Measurements from ENCODE around the gene STARD5. TPM values are rescaled to one million over a fixed set of nuclear protein-coding genes. Genes with fewer than 3 reads are reported as not detected.

Gene STARD5
- total and polyA plus RNA-seq, 9 of the 15 experiments (the other 6 are each of a cell fraction or from before 2014, with no cell fraction given) = 1.7 to 5.7 (median 2.2) TPM

- POLR2A ChIA-PET = interaction anchor here (0.6 kb wide), 1 partner anchor 121 kb away, joined by 3 read pairs; no protein-coding TSS in a partner anchor
- ATAC-seq (no peak), DNase-seq (ENCODE audit: extremely low read depth in 1 of 4, low spot score in 3 of 4) (no peak), FAIRE-seq (no peak)
- Histone ChIP-seq H3K4me2 (ENCODE audit: insufficient read depth, low read length) (no peak overlapping the region), H3K9me1 (ENCODE audit: control insufficient read depth, insufficient read depth, low read length) (no peaks in the 10 kb centered on the region), H3K79me2 (ENCODE audit: control insufficient read depth, insufficient read depth, low read length) (no peaks in the 10 kb centered on the region), H3K27ac (ENCODE audit: extremely low read depth, low read depth, low read length) (no peak overlapping the region), H3K9me3 (replicated peaks; ENCODE audit: control insufficient read depth, insufficient read depth, low read depth, low read length) (no peaks in the 10 kb centered on the region), H2AFZ (ENCODE audit: low read depth, low read length) (no peak overlapping the region), H3K9ac (ENCODE audit: insufficient read depth in 1 of 2, low read depth in 2 of 2, low read length in 2 of 2) (no peak overlapping the region), H3K4me3 (no peak overlapping the region), H3K4me1 (replicated peaks in 1 of 2; ENCODE audit: control insufficient read depth in 2 of 2, insufficient read depth in 2 of 2, low read length in 2 of 2) (no peaks in the 10 kb centered on the region; a peak in 1 of 5 replicates), H3K36me3 (ENCODE audit: control insufficient read depth, insufficient read depth, low read length) (no peaks in the 10 kb centered on the region), H4K20me1 (replicated peaks; ENCODE audit: control insufficient read depth, insufficient read depth, low read length) (no peaks in the 10 kb centered on the region), H3K27me3 (ENCODE audit: control insufficient read depth in 2 of 2, insufficient read depth in 2 of 2, low read length in 2 of 2) (no peaks in the 10 kb centered on the region)
- 49% methylated on average over 3 of the region's 4 CpGs for WGBS (ENCODE audit: insufficient coverage, low coverage, missing lambda C conversion rate)
- CTCF ChIA-PET (ENCODE audit: low intra/inter-chr PET ratio) = interaction anchor here (0.6 to 2.2 kb wide), 4 partner anchors 62 to 206 kb away, joined by 3 to 21 read pairs (median 4); no protein-coding TSS in a partner anchor
- intact Hi-C loops (cut with micrococcal nuclease) (loop anchor here (10.0 kb wide), 2 partner anchors 201 to 661 kb away; no protein-coding TSS in a partner anchor), in situ Hi-C loops (cut with MboI) (no loop called here)
- BruUV-seq (replicated peaks) = no TSS peak
- TF ChIP-seq TEAD4 (IDR thresholded peaks at IDR 0.05; ENCODE audit: low read length) (no peak), TEAD4 (CRISPR knock-in tag; IDR thresholded peaks at IDR 0.05; ENCODE audit: borderline replicate concordance) (no peak), RBM25 (IDR thresholded peaks at IDR 0.05; ENCODE audit: low read depth, low read length, severe bottlenecking) (no peak), MCM5 (IDR thresholded peaks at IDR 0.05; ENCODE audit: low read depth) (no peak), CBFA2T2 (conservative IDR thresholded peaks at IDR 0.05) (no peak), ESRRA (IDR thresholded peaks at IDR 0.05; ENCODE audit: borderline replicate concordance, low read depth) (no peak), U2AF2 (optimal IDR thresholded peaks at IDR 0.05; ENCODE audit: low read depth, low read length) (no peak), ZNF282 (CRISPR knock-in tag; IDR thresholded peaks at IDR 0.05) (no peak), PRDM10 (IDR thresholded peaks at IDR 0.05; ENCODE audit: partially characterized antibody) (no peak), KDM5B (IDR thresholded peaks at IDR 0.05; ENCODE audit: insufficient replicate concordance, low read depth, low read length) (no peak), ZNF12 (CRISPR knock-in tag; IDR thresholded peaks at IDR 0.05) (no peak), ARID4B (CRISPR knock-in tag; IDR thresholded peaks at IDR 0.05) (no peak)
- TF ChIP-seq, protein P1, sequence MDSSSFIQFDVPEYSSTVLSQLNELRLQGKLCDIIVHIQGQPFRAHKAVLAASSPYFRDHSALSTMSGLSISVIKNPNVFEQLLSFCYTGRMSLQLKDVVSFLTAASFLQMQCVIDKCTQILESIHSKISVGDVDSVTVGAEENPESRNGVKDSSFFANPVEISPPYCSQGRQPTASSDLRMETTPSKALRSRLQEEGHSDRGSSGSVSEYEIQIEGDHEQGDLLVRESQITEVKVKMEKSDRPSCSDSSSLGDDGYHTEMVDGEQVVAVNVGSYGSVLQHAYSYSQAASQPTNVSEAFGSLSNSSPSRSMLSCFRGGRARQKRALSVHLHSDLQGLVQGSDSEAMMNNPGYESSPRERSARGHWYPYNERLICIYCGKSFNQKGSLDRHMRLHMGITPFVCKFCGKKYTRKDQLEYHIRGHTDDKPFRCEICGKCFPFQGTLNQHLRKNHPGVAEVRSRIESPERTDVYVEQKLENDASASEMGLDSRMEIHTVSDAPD (CRISPR knock-in tag; IDR thresholded peaks at IDR 0.05) = no peak
Observed at GRCh38 chr15:81274255-81274654, 49.7 kb downstream of the STARD5 start.
